Fibroblast of skin of left biceps (primary cell): ENCODE results near the gene XXYLT1.
A peak's percentile ranks its signal among the peaks of the same experiment; 100 is the strongest.

Experiments
- DNase-seq, 2 experiments: peaks; one replicate each; pipeline ENCODE4 v3.0.0-alpha.2; 2013; ENCODE audit warnings: low read depth in 2 of 2

Gene XXYLT1

GRCh38 chr3:195134431-195134830 lies 136.5 kb downstream of the XXYLT1 start:
- no peak for DNase-seq

- no peak for DNase-seq
Observed at GRCh38 chr3:195133462-195133861, 137.5 kb downstream of the XXYLT1 start.

- no peak for DNase-seq
Observed at GRCh38 chr3:195133013-195133412, 137.9 kb downstream of the XXYLT1 start.

- no peak for DNase-seq
Observed at GRCh38 chr3:195131176-195131575, 139.8 kb downstream of the XXYLT1 start.

- no peak for DNase-seq
Observed at GRCh38 chr3:195129644-195130492, 141.1 kb downstream of the XXYLT1 start.

GRCh38 chr3:195129072-195129643 lies 141.8 kb downstream of the XXYLT1 start:
- no peak for DNase-seq

- no peak for DNase-seq
Observed at GRCh38 chr3:195128255-195129071, 142.5 kb downstream of the XXYLT1 start.

GRCh38 chr3:195126056-195126605 lies 144.8 kb downstream of the XXYLT1 start:
- DNase-seq, result no peak

GRCh38 chr3:195125646-195126045 lies 145.3 kb downstream of the XXYLT1 start:
- DNase-seq, result no peak

- DNase-seq, result no peak
Observed at GRCh38 chr3:195124378-195124992, 146.5 kb downstream of the XXYLT1 start.

- peak; percentile 50 to 52 for DNase-seq
Observed at GRCh38 chr3:195123281-195123691, 147.7 kb downstream of the XXYLT1 start.

- no peak for DNase-seq
Observed at GRCh38 chr3:195122261-195122660, 148.7 kb downstream of the XXYLT1 start.

GRCh38 chr3:195120267-195120601 lies 150.7 kb downstream of the XXYLT1 start:
- DNase-seq, result no peak

- peak; percentile 53 to 67 for DNase-seq
Observed at GRCh38 chr3:195119461-195120266, 151.3 kb downstream of the XXYLT1 start.

- DNase-seq, result no peak
Observed at GRCh38 chr3:195118671-195119070, 152.3 kb downstream of the XXYLT1 start.

GRCh38 chr3:195117978-195118581 lies 152.9 kb downstream of the XXYLT1 start:
- no peak for DNase-seq

- no peak for DNase-seq
Observed at GRCh38 chr3:195116407-195117185, 154.4 kb downstream of the XXYLT1 start.

GRCh38 chr3:195115600-195116406 lies 155.2 kb downstream of the XXYLT1 start:
- no peak for DNase-seq
